ENCODE data around the gene MS4A1.
A peak's percentile ranks its signal among the peaks of the same experiment; 100 is the strongest.
"Not testable (repeated sequence)": the region's sequence is repeated elsewhere in the genome, so short reads cannot be mapped to it uniquely, and the experiment has no call there.

The MS4A1 gene

GRCh38 chr11:60477035-60477445 lies 21.4 kb downstream of the MS4A1 start:
- in situ Hi-C loops (cut with MboI; ENCODE audit: low sequenced_read_pairs), result no loop called here
- H3K27me3 ChIP-seq (ENCODE audit: low read depth), result no peaks in the 10 kb centered on the region
- H3K9me3 ChIP-seq, result no peaks in the 10 kb centered on the region
- peaks cover 3% of the 10 kb centered on the region for H3K4me1 ChIP-seq
- H3K36me3 ChIP-seq (replicated peaks), result no peaks in the 10 kb centered on the region
- no peak for DNase-seq (ENCODE audit: low spot score in 2 of 2)
- no peak overlapping the region for H3K4me3 ChIP-seq

DNA sequence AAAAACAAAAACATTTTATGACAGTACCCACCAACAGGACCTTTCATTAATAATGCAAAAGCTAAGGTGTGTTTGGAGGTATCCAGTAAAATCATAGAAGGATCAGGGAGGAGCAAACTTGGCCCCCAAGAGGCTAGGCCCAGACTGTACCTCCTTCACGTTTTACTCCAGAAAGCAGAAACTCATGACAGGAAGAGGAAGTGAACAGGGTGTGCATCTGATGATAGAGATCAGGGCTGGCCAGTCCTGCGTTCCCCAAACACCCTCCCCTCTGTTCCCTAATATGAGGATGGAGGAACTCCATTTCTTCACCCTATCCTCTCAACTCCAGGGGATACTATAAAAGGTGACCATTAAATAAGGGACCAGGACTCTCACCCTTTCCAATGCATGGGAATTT lies 26.7 kb downstream of the MS4A1 start:
- Histone ChIP-seq H3K4me3 (no peak overlapping the region), H3K27me3 (ENCODE audit: low read depth) (no peaks in the 10 kb centered on the region), H3K36me3 (replicated peaks) (no peaks in the 10 kb centered on the region), H3K9me3 (no peaks in the 10 kb centered on the region), H3K4me1 (peaks cover 3% of the 10 kb centered on the region)
- in situ Hi-C loops (cut with MboI; ENCODE audit: low sequenced_read_pairs), result loop anchor here (10.0 kb wide), 1 partner anchor 218 kb away; no protein-coding TSS in a partner anchor
- DNase-seq (ENCODE audit: low spot score in 2 of 2), result no peak

DNA sequence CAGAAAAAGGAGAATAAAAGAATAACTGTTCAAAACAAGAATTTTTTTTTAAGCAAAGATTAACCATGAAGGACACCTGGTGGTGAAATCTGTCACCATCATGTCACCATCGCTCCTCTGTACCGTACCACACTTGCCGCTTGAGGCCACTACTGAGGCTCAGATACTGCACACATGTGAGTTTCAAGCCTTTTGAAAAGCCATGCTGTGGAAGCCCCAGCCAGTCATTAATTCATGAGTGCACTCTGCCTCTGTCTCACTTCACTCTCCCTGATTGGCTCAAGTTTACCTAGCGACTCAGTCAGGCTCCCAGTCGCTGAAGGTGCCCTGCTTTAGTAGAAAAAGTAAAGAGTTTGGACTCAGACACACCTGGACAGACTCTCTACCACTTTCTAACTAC lies 30.3 kb downstream of the MS4A1 start:
- in situ Hi-C loops (cut with MboI; ENCODE audit: low sequenced_read_pairs), result loop anchor here (10.0 kb wide), 1 partner anchor 221 kb away; no protein-coding TSS in a partner anchor
- DNase-seq (ENCODE audit: low spot score in 2 of 2), result peak; percentile 75 to 76
- no peaks in the 10 kb centered on the region for H3K27me3 ChIP-seq (ENCODE audit: low read depth)
- no peaks in the 10 kb centered on the region; the same call in 1 of the 2 replicates for H3K4me1 ChIP-seq
- no peak overlapping the region for H3K4me3 ChIP-seq
- H3K9me3 ChIP-seq, result no peaks in the 10 kb centered on the region
- H3K36me3 ChIP-seq (replicated peaks), result no peaks in the 10 kb centered on the region

DNA sequence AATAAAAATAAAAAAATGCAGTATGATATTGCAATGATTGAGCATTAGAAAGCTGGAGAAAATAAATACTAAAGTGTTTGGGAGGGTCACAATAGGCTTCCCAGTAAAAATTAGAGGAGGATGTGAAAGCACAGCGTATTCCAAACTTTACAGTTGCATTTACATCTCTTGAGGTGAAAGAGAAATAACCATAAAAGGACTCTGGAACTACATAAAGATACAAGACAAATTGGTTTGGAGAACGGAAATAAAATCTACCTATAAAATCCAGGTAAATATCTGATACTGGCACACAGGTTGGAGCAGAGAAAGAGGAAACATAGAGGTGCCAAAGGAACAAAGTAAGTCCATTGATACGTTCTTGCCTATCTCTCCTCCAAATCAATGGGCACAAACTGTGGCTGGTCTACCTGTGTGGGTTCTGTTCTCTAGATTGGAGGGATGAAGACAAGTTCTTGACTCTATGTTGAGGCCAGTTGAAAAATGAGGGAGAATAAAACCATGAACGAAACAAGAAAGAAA lies 36.9 kb downstream of the MS4A1 start, which contains the start of gene MS4A12:
Gene MS4A12 (plus strand): TSS at position 291 of the 522 bp plus-strand sequence. CDS start 4,541 bp downstream, outside the sequence.
- no peaks in the 10 kb centered on the region for H3K27me3 ChIP-seq (ENCODE audit: low read depth)
- DNase-seq (ENCODE audit: low spot score in 2 of 2), result no peak
- H3K4me1 ChIP-seq, result peaks cover under 1% of the 10 kb centered on the region
- in situ Hi-C loops (cut with MboI; ENCODE audit: low sequenced_read_pairs), result no loop called here
- no peaks in the 10 kb centered on the region for H3K36me3 ChIP-seq (replicated peaks)
- H3K4me3 ChIP-seq, result no peak within 1 kb of the TSS
- no peaks in the 10 kb centered on the region for H3K9me3 ChIP-seq

DNA sequence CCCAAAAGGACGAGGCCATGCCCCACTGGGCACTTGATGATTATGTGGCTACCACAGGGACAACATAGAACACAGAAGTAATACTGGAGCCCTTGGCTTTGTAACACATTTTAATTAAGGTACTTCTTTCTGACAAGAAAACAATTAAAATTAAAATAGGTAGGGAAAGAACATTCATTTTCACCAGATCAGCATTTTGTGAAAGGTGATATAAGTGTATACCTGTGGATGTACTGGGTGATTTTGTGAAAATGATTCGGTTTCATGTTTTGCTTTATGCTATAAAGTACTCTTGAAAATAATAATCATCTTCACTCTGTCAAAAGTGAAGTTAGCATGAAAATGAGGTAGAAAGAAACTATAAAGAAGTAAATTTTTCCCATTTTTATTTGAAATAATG lies 37.8 kb downstream of the MS4A1 start:
- no peaks in the 10 kb centered on the region for H3K9me3 ChIP-seq
- no peaks in the 10 kb centered on the region for H3K36me3 ChIP-seq (replicated peaks)
- H3K4me3 ChIP-seq, result no peak overlapping the region
- DNase-seq (ENCODE audit: low spot score in 2 of 2), result no peak
- no peaks in the 10 kb centered on the region for H3K27me3 ChIP-seq (ENCODE audit: low read depth)
- in situ Hi-C loops (cut with MboI; ENCODE audit: low sequenced_read_pairs), result no loop called here
- H3K4me1 ChIP-seq, result peaks cover 7% of the 10 kb centered on the region

GRCh38 chr11:60498399-60498798 lies 42.8 kb downstream of the MS4A1 start:
- peaks cover 21% of the 10 kb centered on the region for H3K4me1 ChIP-seq
- H3K4me3 ChIP-seq, result no peak overlapping the region
- H3K27me3 ChIP-seq (ENCODE audit: low read depth), result no peaks in the 10 kb centered on the region
- in situ Hi-C loops (cut with MboI; ENCODE audit: low sequenced_read_pairs), result no loop called here
- H3K9me3 ChIP-seq, result no peaks in the 10 kb centered on the region
- DNase-seq (ENCODE audit: low spot score in 2 of 2), result no peak
- H3K36me3 ChIP-seq (replicated peaks), result no peaks in the 10 kb centered on the region

GRCh38 chr11:60498853-60499252 lies 43.2 kb downstream of the MS4A1 start:
- in situ Hi-C loops (cut with MboI; ENCODE audit: low sequenced_read_pairs), result no loop called here
- Histone ChIP-seq H3K27me3 (ENCODE audit: low read depth) (no peaks in the 10 kb centered on the region), H3K36me3 (replicated peaks) (no peaks in the 10 kb centered on the region), H3K4me1 (peaks cover 21% of the 10 kb centered on the region), H3K9me3 (no peaks in the 10 kb centered on the region), H3K4me3 (no peak overlapping the region)
- DNase-seq (ENCODE audit: low spot score in 2 of 2), result no peak

- Histone ChIP-seq H3K4me1 (peaks cover 21% of the 10 kb centered on the region), H3K27me3 (ENCODE audit: low read depth) (no peaks in the 10 kb centered on the region), H3K36me3 (replicated peaks) (no peaks in the 10 kb centered on the region), H3K4me3 (no peak overlapping the region), H3K9me3 (no peaks in the 10 kb centered on the region)
- DNase-seq (ENCODE audit: low spot score in 2 of 2), result peak; percentile 38 to 92
- in situ Hi-C loops (cut with MboI; ENCODE audit: low sequenced_read_pairs), result no loop called here
These were observed 44.7 kb downstream of the MS4A1 start for GRCh38 chr11:60500276-60500910.

- Histone ChIP-seq H3K27me3 (ENCODE audit: low read depth) (no peaks in the 10 kb centered on the region), H3K9me3 (no peaks in the 10 kb centered on the region), H3K4me1 (peaks cover 21% of the 10 kb centered on the region), H3K4me3 (no peak overlapping the region), H3K36me3 (replicated peaks) (no peaks in the 10 kb centered on the region)
- in situ Hi-C loops (cut with MboI; ENCODE audit: low sequenced_read_pairs), result no loop called here
- no peak for DNase-seq (ENCODE audit: low spot score in 2 of 2)
These were observed 46.7 kb downstream of the MS4A1 start for GRCh38 chr11:60502221-60502775.

DNA sequence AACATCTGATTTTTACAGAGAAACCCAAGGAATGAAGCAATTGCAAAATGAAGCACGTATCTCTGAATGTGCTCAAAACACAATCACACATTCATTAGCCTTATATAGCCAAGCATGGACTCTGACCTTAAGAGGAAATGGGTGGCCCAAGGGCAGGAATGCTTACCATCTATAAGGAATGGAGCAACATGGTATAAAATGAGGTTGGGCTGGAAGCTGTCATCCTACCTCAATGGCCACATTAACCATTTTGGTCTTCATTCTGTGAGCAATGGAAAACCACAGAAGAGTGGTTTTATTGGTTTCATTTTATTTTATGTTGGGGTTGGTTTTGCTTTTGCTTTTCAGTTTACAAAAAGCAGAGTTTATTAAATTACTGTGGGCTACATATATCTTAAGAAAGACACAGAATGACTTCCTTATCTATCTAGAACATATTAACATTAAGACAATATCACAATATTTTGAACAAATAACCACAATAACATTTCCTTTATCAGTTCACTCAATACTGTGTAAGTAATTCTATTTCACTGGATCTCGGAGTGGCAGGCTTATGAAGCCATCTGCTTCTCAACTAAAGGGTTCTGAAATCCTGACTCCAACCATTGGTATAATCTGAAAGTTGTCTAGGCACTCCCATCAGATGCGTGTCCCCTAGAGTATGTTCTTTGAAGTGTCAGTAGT lies 48.7 kb downstream of the MS4A1 start:
- Histone ChIP-seq H3K9me3 (no peaks in the 10 kb centered on the region), H3K4me1 (peaks cover 14% of the 10 kb centered on the region), H3K36me3 (replicated peaks) (no peaks in the 10 kb centered on the region), H3K27me3 (ENCODE audit: low read depth) (no peaks in the 10 kb centered on the region), H3K4me3 (no peak overlapping the region)
- DNase-seq (ENCODE audit: low spot score in 2 of 2), result no peak
- in situ Hi-C loops (cut with MboI; ENCODE audit: low sequenced_read_pairs), result no loop called here

- DNase-seq (ENCODE audit: low spot score in 2 of 2); H3K36me3 ChIP-seq (replicated peaks); H3K4me3 ChIP-seq; H3K9me3 ChIP-seq; H3K4me1 ChIP-seq; in situ Hi-C loops (cut with MboI; ENCODE audit: low sequenced_read_pairs); H3K27me3 ChIP-seq (ENCODE audit: low read depth): not testable (repeated sequence)
These were observed 54.0 kb downstream of the MS4A1 start for GRCh38 chr11:60509609-60510008.

- in situ Hi-C loops (cut with MboI; ENCODE audit: low sequenced_read_pairs); H3K4me1 ChIP-seq; H3K4me3 ChIP-seq; DNase-seq (ENCODE audit: low spot score in 2 of 2); H3K9me3 ChIP-seq; H3K36me3 ChIP-seq (replicated peaks); H3K27me3 ChIP-seq (ENCODE audit: low read depth): not testable (repeated sequence)
These were observed 54.6 kb downstream of the MS4A1 start for GRCh38 chr11:60510209-60510608.

DNA sequence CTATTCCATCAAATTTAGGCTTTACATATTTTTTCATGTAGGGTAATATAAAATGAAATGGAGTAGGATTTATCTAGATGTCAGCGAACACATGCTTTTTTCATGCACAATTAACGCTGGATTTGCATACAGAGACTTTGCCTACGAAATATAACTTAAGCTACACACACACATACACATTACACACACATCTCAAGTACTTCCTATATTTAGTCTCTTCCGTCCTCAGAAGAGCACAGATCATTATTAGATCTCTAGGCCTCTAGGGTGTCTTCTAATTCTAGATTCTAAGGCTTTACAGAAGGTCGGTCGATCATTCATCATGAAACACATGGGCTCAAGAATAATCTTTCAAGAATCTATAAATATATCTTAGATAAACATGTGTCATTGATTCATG lies 55.7 kb downstream of the MS4A1 start:
- no peaks in the 10 kb centered on the region for H3K9me3 ChIP-seq
- in situ Hi-C loops (cut with MboI; ENCODE audit: low sequenced_read_pairs), result no loop called here

DNA sequence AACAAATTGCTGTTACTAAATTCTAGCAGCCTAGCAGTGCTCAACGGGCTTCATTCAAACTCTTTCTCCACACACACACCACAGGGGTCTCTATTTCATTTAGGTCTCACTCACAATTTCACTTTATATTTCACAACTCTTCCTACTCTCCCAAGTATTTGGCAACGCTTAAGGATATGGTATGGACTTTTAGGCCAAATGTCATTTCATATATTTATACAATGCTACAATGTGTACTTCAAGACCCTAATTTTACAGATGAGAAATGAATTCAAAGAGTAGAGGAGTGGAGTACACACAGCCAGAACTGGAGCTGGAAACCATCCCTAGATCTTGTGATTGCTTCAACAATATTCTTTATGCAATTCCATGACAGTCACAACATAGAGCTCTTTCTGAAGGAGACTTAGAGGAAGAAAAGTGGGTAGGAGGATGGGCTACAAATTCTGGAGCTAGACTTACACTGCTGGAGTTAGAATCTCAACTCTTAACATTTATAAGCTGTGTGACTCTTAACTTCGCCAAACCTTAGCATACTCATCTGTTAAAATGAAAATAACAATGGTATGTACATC lies 57.1 kb downstream of the MS4A1 start:
- in situ Hi-C loops (cut with MboI; ENCODE audit: low sequenced_read_pairs), result no loop called here
- no peak for DNase-seq (ENCODE audit: low spot score in 2 of 2)
- H3K27me3 ChIP-seq (ENCODE audit: low read depth), result no peaks in the 10 kb centered on the region
- H3K4me3 ChIP-seq, result no peak overlapping the region
- no peaks in the 10 kb centered on the region for H3K36me3 ChIP-seq (replicated peaks)
- H3K9me3 ChIP-seq, result no peaks in the 10 kb centered on the region
- no peaks in the 10 kb centered on the region for H3K4me1 ChIP-seq

More for the DNA sequence above, 55.7 kb downstream of the MS4A1 start:
- DNase-seq (ENCODE audit: low spot score in 2 of 2), result no peak
- Histone ChIP-seq H3K4me3 (no peak overlapping the region), H3K27me3 (ENCODE audit: low read depth) (no peaks in the 10 kb centered on the region), H3K4me1 (no peaks in the 10 kb centered on the region), H3K36me3 (replicated peaks) (no peaks in the 10 kb centered on the region)
